ENCODE results near the gene ATP4A.

Gene ATP4A

GRCh38 chr19:35566738-35567137 lies 3.3 kb upstream of the ATP4A start:
- DNase-seq (ENCODE audit: low read depth), result no peak
- TF ChIP-seq, protein P1, sequence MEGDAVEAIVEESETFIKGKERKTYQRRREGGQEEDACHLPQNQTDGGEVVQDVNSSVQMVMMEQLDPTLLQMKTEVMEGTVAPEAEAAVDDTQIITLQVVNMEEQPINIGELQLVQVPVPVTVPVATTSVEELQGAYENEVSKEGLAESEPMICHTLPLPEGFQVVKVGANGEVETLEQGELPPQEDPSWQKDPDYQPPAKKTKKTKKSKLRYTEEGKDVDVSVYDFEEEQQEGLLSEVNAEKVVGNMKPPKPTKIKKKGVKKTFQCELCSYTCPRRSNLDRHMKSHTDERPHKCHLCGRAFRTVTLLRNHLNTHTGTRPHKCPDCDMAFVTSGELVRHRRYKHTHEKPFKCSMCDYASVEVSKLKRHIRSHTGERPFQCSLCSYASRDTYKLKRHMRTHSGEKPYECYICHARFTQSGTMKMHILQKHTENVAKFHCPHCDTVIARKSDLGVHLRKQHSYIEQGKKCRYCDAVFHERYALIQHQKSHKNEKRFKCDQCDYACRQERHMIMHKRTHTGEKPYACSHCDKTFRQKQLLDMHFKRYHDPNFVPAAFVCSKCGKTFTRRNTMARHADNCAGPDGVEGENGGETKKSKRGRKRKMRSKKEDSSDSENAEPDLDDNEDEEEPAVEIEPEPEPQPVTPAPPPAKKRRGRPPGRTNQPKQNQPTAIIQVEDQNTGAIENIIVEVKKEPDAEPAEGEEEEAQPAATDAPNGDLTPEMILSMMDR (IDR thresholded peaks at IDR 0.05; ENCODE audit: control insufficient read depth, insufficient read depth, low read depth, low read length, missing control alignments), result no peak
- H3K4me3 ChIP-seq (ENCODE audit: control insufficient read depth, low read depth, low read length), result no peak overlapping the region

- TF ChIP-seq, protein P1 (IDR thresholded peaks at IDR 0.05; ENCODE audit: control insufficient read depth, insufficient read depth, low read depth, low read length, missing control alignments), result no peak
- no peak for DNase-seq (ENCODE audit: low read depth)
- no peak overlapping the region for H3K4me3 ChIP-seq (ENCODE audit: control insufficient read depth, low read depth, low read length)
These were observed 1.8 kb upstream of the ATP4A start for GRCh38 chr19:35565016-35565856.

DNA sequence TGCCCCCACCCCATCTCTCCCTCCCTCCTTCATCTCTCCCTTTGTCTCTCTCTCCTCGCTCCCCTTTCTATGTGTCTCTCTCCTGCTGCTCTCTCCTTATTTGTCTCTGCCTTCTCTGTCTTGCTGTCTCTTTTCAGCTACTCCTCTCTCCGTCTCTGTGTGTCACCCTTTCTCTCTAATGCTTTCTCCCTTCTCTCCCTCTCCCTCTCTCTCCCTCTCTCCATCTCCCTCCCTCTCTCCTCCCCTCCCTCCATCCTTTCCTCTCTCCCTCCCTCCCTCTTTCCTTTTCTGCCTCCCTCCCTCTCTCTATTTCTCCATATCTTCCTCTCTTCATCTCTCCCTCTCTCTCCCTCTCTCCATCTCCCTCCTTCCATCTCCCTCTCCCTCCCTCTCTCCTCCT lies 682 bp downstream of the ATP4A start:
- H3K4me3 ChIP-seq (ENCODE audit: control insufficient read depth, low read depth, low read length), result no peak overlapping the region
- DNase-seq (ENCODE audit: low read depth), result no peak

DNA sequence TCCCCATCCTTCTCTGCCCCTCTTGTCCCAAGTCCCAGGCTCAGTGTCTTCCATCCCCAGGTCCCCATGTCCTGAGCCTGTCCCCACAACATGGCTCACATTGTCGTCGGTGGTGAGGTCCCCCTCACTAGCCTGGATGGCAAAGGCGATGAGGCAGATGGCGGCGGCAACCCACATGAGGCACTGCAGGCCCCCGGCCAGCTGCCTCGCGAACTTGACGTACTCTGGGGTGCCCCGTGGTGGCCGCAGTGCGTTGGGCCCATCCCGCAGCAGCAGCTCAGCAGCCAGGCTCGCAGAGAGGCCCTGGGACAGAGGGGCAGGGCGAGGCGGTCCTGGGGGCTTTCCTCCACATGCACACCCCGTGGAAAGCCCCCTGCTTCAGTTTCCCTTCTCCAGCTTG lies 1.1 kb downstream of the ATP4A start:
- H3K4me3 ChIP-seq (ENCODE audit: control insufficient read depth, low read depth, low read length), result no peak overlapping the region
- DNase-seq (ENCODE audit: low read depth), result no peak
- TF ChIP-seq, protein P1 (IDR thresholded peaks at IDR 0.05; ENCODE audit: control insufficient read depth, insufficient read depth, low read depth, low read length, missing control alignments), result no peak

More for the DNA sequence above, 682 bp downstream of the ATP4A start:
- TF ChIP-seq, protein P1 (IDR thresholded peaks at IDR 0.05; ENCODE audit: control insufficient read depth, insufficient read depth, low read depth, low read length, missing control alignments), result no peak

DNA sequence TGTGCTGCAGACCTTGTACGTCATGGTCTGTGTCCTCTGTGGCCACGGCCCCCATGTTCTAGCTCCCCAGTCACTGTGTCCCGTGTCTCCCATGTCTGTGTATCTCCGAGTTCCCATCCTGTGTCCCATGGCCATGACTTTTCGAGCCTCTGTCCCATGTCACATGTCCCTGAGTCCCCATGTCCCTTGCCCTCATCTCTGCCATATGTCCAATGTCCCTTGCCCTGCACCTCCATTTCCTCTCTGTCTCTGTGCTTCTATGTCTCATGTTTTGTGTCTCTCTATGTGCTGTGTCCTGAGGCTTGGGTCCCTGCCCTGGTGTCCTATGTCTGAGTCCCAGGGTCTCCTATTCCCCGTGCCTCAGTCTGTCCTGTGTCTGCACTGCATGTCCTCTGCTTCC lies 2.0 kb downstream of the ATP4A start:
- H3K4me3 ChIP-seq (ENCODE audit: control insufficient read depth, low read depth, low read length), result no peak overlapping the region
- no peak for DNase-seq (ENCODE audit: low read depth)
- TF ChIP-seq, protein P1 (IDR thresholded peaks at IDR 0.05; ENCODE audit: control insufficient read depth, insufficient read depth, low read depth, low read length, missing control alignments), result no peak

DNA sequence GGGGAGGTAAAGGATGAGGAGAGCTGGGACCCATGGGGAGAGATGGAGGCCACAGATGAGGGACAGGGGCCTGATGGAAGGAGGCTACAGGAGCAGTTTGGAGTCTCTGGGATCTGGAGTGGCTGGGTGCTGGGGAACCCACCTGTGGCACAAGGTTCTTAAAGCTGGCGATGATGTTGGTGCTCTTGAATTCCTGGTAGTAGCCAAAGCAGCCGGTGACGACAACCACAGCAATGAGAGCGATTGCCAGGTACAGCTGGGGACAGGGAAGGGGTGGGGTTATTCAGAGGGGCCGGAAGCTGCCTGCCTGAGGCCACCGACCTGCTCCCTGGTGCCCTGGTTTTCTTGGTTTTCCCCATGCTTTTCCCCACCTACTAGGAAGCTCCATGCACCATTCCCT lies 2.8 kb downstream of the ATP4A start:
- DNase-seq (ENCODE audit: low read depth), result no peak
- TF ChIP-seq, protein P1 (IDR thresholded peaks at IDR 0.05; ENCODE audit: control insufficient read depth, insufficient read depth, low read depth, low read length, missing control alignments), result no peak
- H3K4me3 ChIP-seq (ENCODE audit: control insufficient read depth, low read depth, low read length), result no peak overlapping the region
